Type B pancreatic cell (in vitro differentiated cells): ENCODE results near the gene CSF2RB. TPM values are rescaled to one million over a fixed set of nuclear protein-coding genes. Genes with fewer than 3 reads are reported as not detected.

Experiments used
- DNase-seq: peaks from one replicate; pipeline ENCODE4 v3.0.0; 2021; ENCODE audit warnings: mixed read lengths; ENCODE audit not compliant: unreplicated experiment; ENCODE audit errors: extremely low spot score
- H3K27ac Mint-ChIP-seq: 2 replicates; pipeline ENCODE4 v1.8.0; 2021; ENCODE audit warnings: mild to moderate bottlenecking, mixed read lengths
- H3K27me3 Mint-ChIP-seq: 2 replicates; pipeline ENCODE4 v1.8.0; 2021; ENCODE audit warnings: mixed read lengths
- H3K36me3 Mint-ChIP-seq: 2 replicates; pipeline ENCODE4 v1.8.0; 2021; ENCODE audit warnings: mixed read lengths
- H3K4me1 Mint-ChIP-seq: one replicate; pipeline ENCODE4 v1.8.0; 2021; ENCODE audit warnings: mixed read lengths; ENCODE audit not compliant: unreplicated experiment
- H3K4me3 Mint-ChIP-seq: 2 replicates; pipeline ENCODE4 v1.8.0; 2021; ENCODE audit warnings: mild to moderate bottlenecking, mixed read lengths
- H3K9me3 Mint-ChIP-seq: 2 replicates; pipeline ENCODE4 v1.8.0; 2021; ENCODE audit warnings: mixed read lengths
- CTCF ChIP-seq: fragments of 200-600 bp; sonication (generic); conservative IDR thresholded peaks from 2 replicates; pipeline ENCODE4 v1.5.0; 2021; ENCODE audit warnings: antibody characterized with exemption, mild to moderate bottlenecking
- total RNA-seq: library from RNA; stranded (reverse); gene quantifications from 2 replicates; pipeline ENCODE4 v1.2.1, GENCODE V29; 2021; ENCODE audit warnings: low replicate concordance

The CSF2RB gene
- total RNA-seq, 1 donor from 2014 or later: 0.72 TPM

GRCh38 chr22:36922711-36923110 is 9.3 kb downstream of the CSF2RB start:
- Mint-ChIP-seq H3K27me3 (peaks cover 20% of the 10 kb centered on the region), H3K4me3 (no peak overlapping the region), H3K4me1 (no peaks in the 10 kb centered on the region), H3K9me3 (no peaks in the 10 kb centered on the region), H3K27ac (no peak overlapping the region), H3K36me3 (no peaks in the 10 kb centered on the region)
- DNase-seq: no peak
- TF ChIP-seq CTCF: no peak

- no peak for DNase-seq
- no peaks in the 10 kb centered on the region for H3K36me3 Mint-ChIP-seq
- peaks cover 21% of the 10 kb centered on the region for H3K27me3 Mint-ChIP-seq
- no peaks in the 10 kb centered on the region for H3K9me3 Mint-ChIP-seq
- no peak overlapping the region for H3K27ac Mint-ChIP-seq
- no peak for TF ChIP-seq CTCF
- no peaks in the 10 kb centered on the region for H3K4me1 Mint-ChIP-seq
- H3K4me3 Mint-ChIP-seq: no peak overlapping the region
These were observed 9.8 kb downstream of the CSF2RB start for GRCh38 chr22:36923131-36923788.

- H3K4me3 Mint-ChIP-seq: no peak overlapping the region
- H3K27me3 Mint-ChIP-seq: peaks cover 23% of the 10 kb centered on the region
- H3K4me1 Mint-ChIP-seq: no peaks in the 10 kb centered on the region
- no peaks in the 10 kb centered on the region for H3K9me3 Mint-ChIP-seq
- no peak overlapping the region for H3K27ac Mint-ChIP-seq
- no peak for DNase-seq
- no peak for TF ChIP-seq CTCF
- no peaks in the 10 kb centered on the region for H3K36me3 Mint-ChIP-seq
These were observed 10.8 kb downstream of the CSF2RB start for GRCh38 chr22:36924151-36924698.

- Mint-ChIP-seq H3K27me3 (peaks cover 24% of the 10 kb centered on the region), H3K4me1 (no peaks in the 10 kb centered on the region), H3K4me3 (no peak overlapping the region), H3K9me3 (no peaks in the 10 kb centered on the region), H3K27ac (peak overlapping the region; percentile 8), H3K36me3 (no peaks in the 10 kb centered on the region)
- no peak for DNase-seq
- TF ChIP-seq CTCF: no peak
These were observed 12.2 kb downstream of the CSF2RB start for GRCh38 chr22:36925388-36926290.

GRCh38 chr22:36926309-36926708 is 12.9 kb downstream of the CSF2RB start:
- Mint-ChIP-seq H3K4me1 (no peaks in the 10 kb centered on the region), H3K9me3 (no peaks in the 10 kb centered on the region), H3K4me3 (no peak overlapping the region), H3K27me3 (peaks cover 20% of the 10 kb centered on the region), H3K27ac (no peak overlapping the region), H3K36me3 (no peaks in the 10 kb centered on the region)
- DNase-seq: no peak
- no peak for TF ChIP-seq CTCF
